Liver (tissue), 3 donors: Measurements from ENCODE around the gene NEUROD4.

Experiments used
- EGR1 ChIP-seq, 2 donors: IDR thresholded peaks; 2 replicates each; pipeline ENCODE4 v1.6.1; 2016 to 2018; ENCODE audit warnings: antibody characterized with exemption in 2 of 2, low read depth in 2 of 2
- GABPA ChIP-seq, 2 donors: IDR thresholded peaks in 1 of 2; conservative IDR thresholded peaks in 1 of 2; 2 replicates each; pipeline ENCODE4 v1.6.1; 2016; ENCODE audit warnings: antibody characterized with exemption in 2 of 2, mild to moderate bottlenecking in 1 of 2, moderate library complexity in 1 of 2
- JUND ChIP-seq, 2 donors: IDR thresholded peaks; 2 replicates each; pipeline ENCODE4 v1.6.1; 2016; ENCODE audit warnings: antibody characterized with exemption in 2 of 2
- RAD21 ChIP-seq, 2 donors: IDR thresholded peaks; 2 replicates each; pipeline ENCODE4 v1.6.1; 2016; ENCODE audit warnings: antibody characterized with exemption in 2 of 2, mild to moderate bottlenecking in 2 of 2
- REST ChIP-seq: IDR thresholded peaks from 2 replicates; pipeline ENCODE4 v1.6.1; 2016; ENCODE audit warnings: antibody characterized with exemption, mild to moderate bottlenecking
- RXRA ChIP-seq, 2 donors: IDR thresholded peaks; 2 replicates each; pipeline ENCODE4 v1.6.1; 2017 to 2018; ENCODE audit warnings: antibody characterized with exemption in 2 of 2, mild to moderate bottlenecking in 1 of 2
- YY1 ChIP-seq: IDR thresholded peaks from 2 replicates; pipeline ENCODE4 v1.6.1; 2016; ENCODE audit warnings: antibody characterized with exemption, mild to moderate bottlenecking
- TF ChIP-seq, protein P1 (sequence below): fragments of 150-350 bp; IDR thresholded peaks from 2 replicates; pipeline ENCODE4 v1.5.1; 2017; ENCODE audit warnings: improper control_type of control experiment, low read depth, low read length; ENCODE audit not compliant: missing input control
- TF ChIP-seq, protein P2 (sequence below): IDR thresholded peaks from 2 replicates; pipeline ENCODE4 v1.6.1; 2016; ENCODE audit warnings: antibody characterized with exemption
- TF ChIP-seq, protein P3 (sequence below): IDR thresholded peaks from 2 replicates; pipeline ENCODE4 v1.6.1; 2016; ENCODE audit warnings: antibody characterized with exemption
- donor health status: healthy.
- donor health status: healthy.

GRCh38 chr12:55037351-55037987 is 17.7 kb downstream of the NEUROD4 start:
- TF ChIP-seq, protein P1, sequence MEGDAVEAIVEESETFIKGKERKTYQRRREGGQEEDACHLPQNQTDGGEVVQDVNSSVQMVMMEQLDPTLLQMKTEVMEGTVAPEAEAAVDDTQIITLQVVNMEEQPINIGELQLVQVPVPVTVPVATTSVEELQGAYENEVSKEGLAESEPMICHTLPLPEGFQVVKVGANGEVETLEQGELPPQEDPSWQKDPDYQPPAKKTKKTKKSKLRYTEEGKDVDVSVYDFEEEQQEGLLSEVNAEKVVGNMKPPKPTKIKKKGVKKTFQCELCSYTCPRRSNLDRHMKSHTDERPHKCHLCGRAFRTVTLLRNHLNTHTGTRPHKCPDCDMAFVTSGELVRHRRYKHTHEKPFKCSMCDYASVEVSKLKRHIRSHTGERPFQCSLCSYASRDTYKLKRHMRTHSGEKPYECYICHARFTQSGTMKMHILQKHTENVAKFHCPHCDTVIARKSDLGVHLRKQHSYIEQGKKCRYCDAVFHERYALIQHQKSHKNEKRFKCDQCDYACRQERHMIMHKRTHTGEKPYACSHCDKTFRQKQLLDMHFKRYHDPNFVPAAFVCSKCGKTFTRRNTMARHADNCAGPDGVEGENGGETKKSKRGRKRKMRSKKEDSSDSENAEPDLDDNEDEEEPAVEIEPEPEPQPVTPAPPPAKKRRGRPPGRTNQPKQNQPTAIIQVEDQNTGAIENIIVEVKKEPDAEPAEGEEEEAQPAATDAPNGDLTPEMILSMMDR, result no peak
- no peak for TF ChIP-seq REST
- TF ChIP-seq, protein P2, sequence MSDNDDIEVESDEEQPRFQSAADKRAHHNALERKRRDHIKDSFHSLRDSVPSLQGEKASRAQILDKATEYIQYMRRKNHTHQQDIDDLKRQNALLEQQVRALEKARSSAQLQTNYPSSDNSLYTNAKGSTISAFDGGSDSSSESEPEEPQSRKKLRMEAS, result no peak
- no peak for TF ChIP-seq RXRA (IDR thresholded peaks at IDR 0.05)
- TF ChIP-seq RAD21 (IDR thresholded peaks at IDR 0.05), result no peak
- no peak for TF ChIP-seq EGR1 (IDR thresholded peaks at IDR 0.05; ENCODE audit: low read depth in 2 of 2)
- TF ChIP-seq JUND (IDR thresholded peaks at IDR 0.05), result no peak
- TF ChIP-seq GABPA (IDR thresholded peaks at IDR 0.05 in 1 of 2, conservative IDR thresholded peaks at IDR 0.05 in 1 of 2), result no peak
- TF ChIP-seq YY1, result no peak
- TF ChIP-seq, protein P3, sequence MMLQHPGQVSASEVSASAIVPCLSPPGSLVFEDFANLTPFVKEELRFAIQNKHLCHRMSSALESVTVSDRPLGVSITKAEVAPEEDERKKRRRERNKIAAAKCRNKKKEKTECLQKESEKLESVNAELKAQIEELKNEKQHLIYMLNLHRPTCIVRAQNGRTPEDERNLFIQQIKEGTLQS, result no peak
